GM23338 (cell line): ENCODE measurements around the gene APP. TPM values are rescaled to one million over a fixed set of nuclear protein-coding genes. Genes with fewer than 3 reads are reported as not detected.

Experiments used
- ATAC-seq: fragments of 200-7000 bp; cut with Tn5 transposase; 3 replicates; pipeline ENCODE4 v1.9.1; 2020
- DNase-seq: peaks from one replicate; pipeline ENCODE4 v3.0.0-alpha.2; 2015; ENCODE audit warnings: low spot score
- H2AFZ ChIP-seq: fragments of 200-600 bp; sonication (generic); 2 replicates; pipeline ENCODE4 v1.8.0; 2016; ENCODE audit warnings: antibody characterized with exemption, mild to moderate bottlenecking, moderate library complexity
- H3F3A ChIP-seq: fragments of 200-600 bp; sonication (generic); replicated peaks from 2 replicates; pipeline ENCODE4 v1.8.0; 2017; ENCODE audit warnings: antibody characterized with exemption, mixed run types, low read depth
- H3K27ac ChIP-seq: fragments of 200-600 bp; sonication (generic); 2 replicates; pipeline ENCODE4 v1.6.1; 2016; ENCODE audit warnings: low read depth
- H3K27me3 ChIP-seq: fragments of 200-600 bp; sonication (generic); 2 replicates; pipeline ENCODE4 v1.8.0; 2016; ENCODE audit warnings: mild to moderate bottlenecking, mixed run types, moderate library complexity; ENCODE audit not compliant: insufficient read depth
- H3K36me3 ChIP-seq: fragments of 200-600 bp; sonication (generic); 2 replicates; pipeline ENCODE4 v1.8.0; 2016; ENCODE audit warnings: mild to moderate bottlenecking; ENCODE audit not compliant: insufficient read depth
- H3K4me1 ChIP-seq: fragments of 200-600 bp; sonication (generic); 2 replicates; pipeline ENCODE4 v1.8.0; 2016; ENCODE audit warnings: mild to moderate bottlenecking, moderate library complexity; ENCODE audit not compliant: insufficient read depth
- H3K4me2 ChIP-seq: fragments of 200-600 bp; sonication (generic); 2 replicates; pipeline ENCODE4 v1.7.1; 2017; ENCODE audit warnings: mixed run types
- H3K4me3 ChIP-seq: fragments of 200-600 bp; sonication (generic); 2 replicates; pipeline ENCODE4 v1.6.1; 2016; ENCODE audit warnings: mixed run types
- H3K79me2 ChIP-seq: fragments of 200-600 bp; sonication (generic); replicated peaks from 2 replicates; pipeline ENCODE4 v1.8.0; 2017; ENCODE audit warnings: mild to moderate bottlenecking; ENCODE audit not compliant: insufficient read depth
- H3K9me2 ChIP-seq: fragments of 200-600 bp; sonication (generic); 2 replicates; pipeline ENCODE4 v1.8.0; 2017; ENCODE audit not compliant: insufficient read depth
- H4K20me1 ChIP-seq: fragments of 200-600 bp; sonication (generic); replicated peaks from 2 replicates; pipeline ENCODE4 v1.8.0; 2017; ENCODE audit warnings: mild to moderate bottlenecking; ENCODE audit not compliant: insufficient read depth
- H3K27ac Mint-ChIP-seq: 2 replicates; pipeline ENCODE4 v1.8.0; 2020; ENCODE audit warnings: inconsistent platforms, mild to moderate bottlenecking, moderate library complexity, mixed read lengths
- H3K27me3 Mint-ChIP-seq: 3 replicates; pipeline ENCODE4 v1.8.0; 2022; ENCODE audit warnings: low read depth, mild to moderate bottlenecking, moderate library complexity, mixed read lengths, inconsistent platforms; ENCODE audit not compliant: insufficient read depth, poor library complexity
- H3K36me3 Mint-ChIP-seq: 3 replicates; pipeline ENCODE4 v1.8.0; 2021; ENCODE audit warnings: low read depth, mild to moderate bottlenecking, inconsistent platforms, moderate library complexity, mixed read lengths
- H3K4me1 Mint-ChIP-seq: 3 replicates; pipeline ENCODE4 v1.8.0; 2020; ENCODE audit warnings: mild to moderate bottlenecking, inconsistent platforms, mixed read lengths
- H3K4me3 Mint-ChIP-seq: 3 replicates; pipeline ENCODE4 v1.8.0; 2021; ENCODE audit warnings: moderate library complexity, mild to moderate bottlenecking, inconsistent platforms, mixed read lengths
- H3K9me3 Mint-ChIP-seq: 3 replicates; pipeline ENCODE4 v1.8.0; 2020; ENCODE audit warnings: moderate library complexity, mild to moderate bottlenecking, inconsistent platforms, mixed read lengths
- JUNB ChIP-seq: IDR thresholded peaks from one replicate; pipeline ENCODE4 v1.6.1; 2016; ENCODE audit warnings: antibody characterized with exemption; ENCODE audit not compliant: unreplicated experiment
- NANOG ChIP-seq: IDR thresholded peaks from 2 replicates; pipeline ENCODE4 v1.6.1; 2016; ENCODE audit warnings: antibody characterized with exemption, borderline replicate concordance
- ZNF331 ChIP-seq: fragments of 250-450 bp; sonication (Bioruptor Pico); IDR thresholded peaks from 2 replicates; pipeline ENCODE4 v1.5.0; 2020; ENCODE audit warnings: low read depth, mild to moderate bottlenecking, moderate library complexity
- polyA plus RNA-seq: library from polyadenylated mRNA; unstranded; fragments of >200 nt; fragmentation: Nextera tagmentation; extraction: Ambion mirVana; gene quantifications from 2 replicates; pipeline ENCODE4 v1.2.1, GENCODE V29; 2016
- total RNA-seq: library from RNA; depleted of rRNA; stranded (reverse); fragments of >200 nt; shearing (Covaris generic); gene quantifications from 2 replicates; pipeline ENCODE4 v1.2.3, GENCODE V29; 2014
- TF ChIP-seq, protein P1 (sequence below): fragments of 250-450 bp; sonication (Bioruptor Pico); IDR thresholded peaks from 2 replicates; pipeline ENCODE4 v1.5.0; 2020; ENCODE audit warnings: mild to moderate bottlenecking, moderate library complexity
- TF ChIP-seq, protein P2 (sequence below): IDR thresholded peaks from 2 replicates; pipeline ENCODE4 v1.6.1; 2016; ENCODE audit warnings: antibody characterized with exemption

Gene APP
- total and polyA plus RNA-seq, 2 experiments from 2014 or later = 69.4 to 444 TPM

DNA sequence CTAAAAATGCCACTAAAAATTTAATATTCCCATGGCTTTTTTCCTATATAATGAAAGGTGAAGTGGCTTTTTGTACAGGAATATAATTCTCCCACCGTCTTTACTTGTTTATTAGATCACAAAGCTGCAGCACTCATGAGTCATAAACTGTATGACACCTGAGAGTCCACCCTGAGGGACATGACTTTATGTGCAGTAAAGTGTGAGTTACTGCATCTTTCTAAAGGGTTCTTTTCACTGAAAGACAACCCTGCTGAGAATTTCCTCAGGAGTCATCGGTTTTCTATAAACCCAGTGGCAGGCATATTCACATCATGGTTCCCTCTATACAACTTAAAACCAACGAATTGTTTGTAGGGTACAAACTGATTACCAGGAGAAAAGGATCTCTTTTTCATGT lies 77.4 kb downstream of the APP start:
- Mint-ChIP-seq H3K36me3 (peaks cover 28% of the 10 kb centered on the region), H3K27me3 (peaks cover 3% of the 10 kb centered on the region), H3K4me3 (no peak overlapping the region), H3K4me1 (peaks cover 59% of the 10 kb centered on the region), H3K9me3 (no peaks in the 10 kb centered on the region), H3K27ac (peak overlapping the region; percentile 29; the same call in 1 of the 2 replicates)
- TF ChIP-seq, protein P1, sequence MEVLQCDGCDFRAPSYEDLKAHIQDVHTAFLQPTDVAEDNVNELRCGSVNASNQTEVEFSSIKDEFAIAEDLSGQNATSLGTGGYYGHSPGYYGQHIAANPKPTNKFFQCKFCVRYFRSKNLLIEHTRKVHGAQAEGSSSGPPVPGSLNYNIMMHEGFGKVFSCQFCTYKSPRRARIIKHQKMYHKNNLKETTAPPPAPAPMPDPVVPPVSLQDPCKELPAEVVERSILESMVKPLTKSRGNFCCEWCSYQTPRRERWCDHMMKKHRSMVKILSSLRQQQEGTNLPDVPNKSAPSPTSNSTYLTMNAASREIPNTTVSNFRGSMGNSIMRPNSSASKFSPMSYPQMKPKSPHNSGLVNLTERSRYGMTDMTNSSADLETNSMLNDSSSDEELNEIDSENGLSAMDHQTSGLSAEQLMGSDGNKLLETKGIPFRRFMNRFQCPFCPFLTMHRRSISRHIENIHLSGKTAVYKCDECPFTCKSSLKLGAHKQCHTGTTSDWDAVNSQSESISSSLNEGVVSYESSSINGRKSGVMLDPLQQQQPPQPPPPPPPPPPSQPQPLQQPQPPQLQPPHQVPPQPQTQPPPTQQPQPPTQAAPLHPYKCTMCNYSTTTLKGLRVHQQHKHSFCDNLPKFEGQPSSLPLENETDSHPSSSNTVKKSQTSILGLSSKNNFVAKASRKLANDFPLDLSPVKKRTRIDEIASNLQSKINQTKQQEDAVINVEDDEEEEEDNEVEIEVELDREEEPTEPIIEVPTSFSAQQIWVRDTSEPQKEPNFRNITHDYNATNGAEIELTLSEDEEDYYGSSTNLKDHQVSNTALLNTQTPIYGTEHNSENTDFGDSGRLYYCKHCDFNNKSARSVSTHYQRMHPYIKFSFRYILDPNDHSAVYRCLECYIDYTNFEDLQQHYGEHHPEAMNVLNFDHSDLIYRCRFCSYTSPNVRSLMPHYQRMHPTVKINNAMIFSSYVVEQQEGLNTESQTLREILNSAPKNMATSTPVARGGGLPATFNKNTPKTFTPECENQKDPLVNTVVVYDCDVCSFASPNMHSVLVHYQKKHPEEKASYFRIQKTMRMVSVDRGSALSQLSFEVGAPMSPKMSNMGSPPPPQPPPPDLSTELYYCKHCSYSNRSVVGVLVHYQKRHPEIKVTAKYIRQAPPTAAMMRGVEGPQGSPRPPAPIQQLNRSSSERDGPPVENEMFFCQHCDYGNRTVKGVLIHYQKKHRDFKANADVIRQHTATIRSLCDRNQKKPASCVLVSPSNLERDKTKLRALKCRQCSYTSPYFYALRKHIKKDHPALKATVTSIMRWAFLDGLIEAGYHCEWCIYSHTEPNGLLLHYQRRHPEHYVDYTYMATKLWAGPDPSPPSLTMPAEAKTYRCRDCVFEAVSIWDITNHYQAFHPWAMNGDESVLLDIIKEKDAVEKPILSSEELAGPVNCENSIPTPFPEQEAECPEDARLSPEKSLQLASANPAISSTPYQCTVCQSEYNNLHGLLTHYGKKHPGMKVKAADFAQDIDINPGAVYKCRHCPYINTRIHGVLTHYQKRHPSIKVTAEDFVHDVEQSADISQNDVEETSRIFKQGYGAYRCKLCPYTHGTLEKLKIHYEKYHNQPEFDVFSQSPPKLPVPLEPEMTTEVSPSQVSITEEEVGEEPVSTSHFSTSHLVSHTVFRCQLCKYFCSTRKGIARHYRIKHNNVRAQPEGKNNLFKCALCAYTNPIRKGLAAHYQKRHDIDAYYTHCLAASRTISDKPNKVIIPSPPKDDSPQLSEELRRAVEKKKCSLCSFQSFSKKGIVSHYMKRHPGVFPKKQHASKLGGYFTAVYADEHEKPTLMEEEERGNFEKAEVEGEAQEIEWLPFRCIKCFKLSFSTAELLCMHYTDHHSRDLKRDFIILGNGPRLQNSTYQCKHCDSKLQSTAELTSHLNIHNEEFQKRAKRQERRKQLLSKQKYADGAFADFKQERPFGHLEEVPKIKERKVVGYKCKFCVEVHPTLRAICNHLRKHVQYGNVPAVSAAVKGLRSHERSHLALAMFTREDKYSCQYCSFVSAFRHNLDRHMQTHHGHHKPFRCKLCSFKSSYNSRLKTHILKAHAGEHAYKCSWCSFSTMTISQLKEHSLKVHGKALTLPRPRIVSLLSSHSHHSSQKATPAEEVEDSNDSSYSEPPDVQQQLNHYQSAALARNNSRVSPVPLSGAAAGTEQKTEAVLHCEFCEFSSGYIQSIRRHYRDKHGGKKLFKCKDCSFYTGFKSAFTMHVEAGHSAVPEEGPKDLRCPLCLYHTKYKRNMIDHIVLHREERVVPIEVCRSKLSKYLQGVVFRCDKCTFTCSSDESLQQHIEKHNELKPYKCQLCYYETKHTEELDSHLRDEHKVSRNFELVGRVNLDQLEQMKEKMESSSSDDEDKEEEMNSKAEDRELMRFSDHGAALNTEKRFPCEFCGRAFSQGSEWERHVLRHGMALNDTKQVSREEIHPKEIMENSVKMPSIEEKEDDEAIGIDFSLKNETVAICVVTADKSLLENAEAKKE (CRISPR knock-in tag) = no peak
- no peak for TF ChIP-seq JUNB
- TF ChIP-seq ZNF331 (CRISPR knock-in tag) = no peak
- 0 out of 2 replicates have a peak, but pooled peaks have one; percentile 20 for TF ChIP-seq NANOG
- H3K79me2 ChIP-seq = peaks cover 99% of the 10 kb centered on the region
- 0 out of 2 replicates have a peak, but pooled peaks cover 4% of the 10 kb centered on the region for H3K36me3 ChIP-seq
- ATAC-seq (peak; percentile 39), DNase-seq (no peak)
- no peaks in the 10 kb centered on the region for H3K27me3 ChIP-seq
- no peak overlapping the region for H3K4me3 ChIP-seq
- H4K20me1 ChIP-seq = no peaks in the 10 kb centered on the region; the same call in 1 of the 2 replicates
- peak overlapping the region; percentile 35; the same call in 1 of the 2 replicates for H3K27ac ChIP-seq
- peak overlapping the region; percentile 27 for H3K4me2 ChIP-seq
- H2AFZ ChIP-seq = no peak overlapping the region
- peaks cover 33% of the 10 kb centered on the region for H3K4me1 ChIP-seq
- H3K9me2 ChIP-seq = no peaks in the 10 kb centered on the region
- no peaks in the 10 kb centered on the region for H3F3A ChIP-seq

DNA sequence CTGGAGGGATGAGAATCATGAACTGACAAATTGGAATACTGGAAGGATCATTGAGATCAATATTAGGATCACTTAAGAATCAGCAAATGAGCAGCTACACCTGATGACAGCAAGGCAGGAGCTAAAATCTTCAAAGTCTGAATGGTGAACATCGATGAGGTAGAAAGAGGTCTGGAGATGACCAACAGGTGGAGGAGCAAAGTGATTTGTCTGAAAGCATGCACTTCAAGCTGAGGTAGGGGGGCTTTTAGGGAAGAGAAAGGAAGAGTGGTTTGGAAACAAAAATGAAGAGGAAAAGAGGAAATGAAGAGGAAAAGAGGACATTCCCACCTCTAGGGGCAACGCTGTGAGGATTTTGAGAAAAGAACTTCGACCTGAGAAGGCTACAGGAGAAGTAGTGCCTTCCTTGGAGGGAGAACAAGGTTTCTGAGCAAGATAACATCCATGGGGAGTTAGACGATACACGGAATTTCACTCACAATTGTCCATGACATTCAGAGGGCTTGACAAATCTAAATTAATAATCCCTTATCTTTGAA lies 79.0 kb downstream of the APP start:
- Mint-ChIP-seq H3K27me3 (peaks cover 3% of the 10 kb centered on the region), H3K36me3 (peaks cover 37% of the 10 kb centered on the region), H3K27ac (0 out of 2 replicates have a peak overlapping the region, but pooled peaks have one; percentile 2), H3K4me3 (no peak overlapping the region; the same call in 2 of the 3 replicates), H3K4me1 (peaks cover 68% of the 10 kb centered on the region), H3K9me3 (no peaks in the 10 kb centered on the region)
- H3K27ac ChIP-seq = no peak overlapping the region
- DNase-seq (peak; percentile 77), ATAC-seq (peak; percentile 63)
- no peaks in the 10 kb centered on the region for H3K27me3 ChIP-seq
- H2AFZ ChIP-seq = no peak overlapping the region
- no peaks in the 10 kb centered on the region for H3F3A ChIP-seq
- no peaks in the 10 kb centered on the region for H4K20me1 ChIP-seq
- 0 out of 2 replicates have a peak overlapping the region, but pooled peaks have one; percentile 27 for H3K4me2 ChIP-seq
- H3K9me2 ChIP-seq = no peaks in the 10 kb centered on the region
- H3K4me1 ChIP-seq = peaks cover 36% of the 10 kb centered on the region
- 0 out of 2 replicates have a peak, but pooled peaks cover 4% of the 10 kb centered on the region for H3K36me3 ChIP-seq
- no peak overlapping the region for H3K4me3 ChIP-seq
- H3K79me2 ChIP-seq = peaks cover 100% of the 10 kb centered on the region
- TF ChIP-seq, protein P2, sequence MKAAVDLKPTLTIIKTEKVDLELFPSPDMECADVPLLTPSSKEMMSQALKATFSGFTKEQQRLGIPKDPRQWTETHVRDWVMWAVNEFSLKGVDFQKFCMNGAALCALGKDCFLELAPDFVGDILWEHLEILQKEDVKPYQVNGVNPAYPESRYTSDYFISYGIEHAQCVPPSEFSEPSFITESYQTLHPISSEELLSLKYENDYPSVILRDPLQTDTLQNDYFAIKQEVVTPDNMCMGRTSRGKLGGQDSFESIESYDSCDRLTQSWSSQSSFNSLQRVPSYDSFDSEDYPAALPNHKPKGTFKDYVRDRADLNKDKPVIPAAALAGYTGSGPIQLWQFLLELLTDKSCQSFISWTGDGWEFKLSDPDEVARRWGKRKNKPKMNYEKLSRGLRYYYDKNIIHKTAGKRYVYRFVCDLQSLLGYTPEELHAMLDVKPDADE = no peak
